Adrenal gland (tissue), 12 donors: Measurements from ENCODE around the gene PTPN3. TPM values are rescaled to one million over a fixed set of nuclear protein-coding genes. Genes with fewer than 3 reads are reported as not detected.
"Not testable (repeated sequence)": the region's sequence is repeated elsewhere in the genome, so short reads cannot be mapped to it uniquely, and the experiment has no call there.

ENCODE experiments used
- DNase-seq, 7 donors: peaks; one replicate each; pipeline ENCODE4 v3.0.0-alpha.2; 2019 to 2020
- H3K27ac ChIP-seq, 5 donors: fragments of 200-600 bp; sonication (generic) in 4 of 5; 1 replicate in 3 of 5; 2 replicates in 2 of 5; pipeline versions ENCODE4 v1.5.1 to v1.8.0; 2016 to 2020; ENCODE audit warnings: mild to moderate bottlenecking in 1 of 5
- H3K27me3 ChIP-seq: fragments of 200-600 bp; 2 replicates; pipeline ENCODE4 v1.8.0; 2021
- H3K36me3 ChIP-seq, 2 donors: fragments of 200-600 bp; replicated peaks in 1 of 2; 1 replicate in 1 of 2; 2 replicates in 1 of 2; pipeline versions ENCODE4 v1.5.1 to v1.8.0; 2018 to 2022
- H3K4me1 ChIP-seq, 2 donors: fragments of 200-600 bp; replicated peaks in 1 of 2; 1 replicate in 1 of 2; 2 replicates in 1 of 2; pipeline versions ENCODE4 v1.5.1 to v1.8.0; 2018 to 2021
- H3K4me3 ChIP-seq, 4 donors: fragments of 200-600 bp; sonication (generic) in 3 of 4; one replicate each; pipeline ENCODE4 v1.5.1; 2016 to 2018
- H3K9me3 ChIP-seq, 3 donors: fragments of 200-600 bp; sonication (generic) in 1 of 3; replicated peaks in 1 of 3; 1 replicate in 2 of 3; 2 replicates in 1 of 3; pipeline versions ENCODE4 v1.5.1 to v1.8.0; 2016 to 2021
- CTCF ChIP-seq, 6 experiments: fragments of 450-650 bp in 4 of 6; fragments of 200-600 bp in 2 of 6; sonication (generic) in 1 of 6; IDR thresholded peaks; 1 replicate in 5 of 6; 2 replicates in 1 of 6; pipeline versions ENCODE4 v1.5.1 to v1.8.0; 2016 to 2021; ENCODE audit warnings: antibody characterized with exemption in 6 of 6, mild to moderate bottlenecking in 2 of 6, moderate library complexity in 1 of 6
- POLR2A ChIP-seq, 2 donors: fragments of 450-650 bp; IDR thresholded peaks; one replicate each; pipeline ENCODE4 v1.6.1; 2017; ENCODE audit warnings: antibody characterized with exemption in 2 of 2, mild to moderate bottlenecking in 2 of 2, moderate library complexity in 1 of 2
- WGBS, 4 donors: extraction: QIAGEN DNeasy Blood & Tissue Kit in 2 of 4; methylation state at CpG; one replicate each; pipeline versions ENCODE4 v1.1.5 to v1.1.7; 2013 to 2017; 5-methylcytosine and 5-hydroxymethylcytosine counted together
- intact Hi-C, 2 donors: fragments of 100-400 bp; cut with DNase I; formaldehyde crosslinking; loops; one replicate each; pipeline versions ENCODE4 v1.14.1 to v1.15.0; 2022 to 2023
- polyA plus RNA-seq, 3 donors: library from polyadenylated mRNA; stranded (reverse); fragments of 200-250 nt in 2 of 3; fragments of 350-450 nt in 1 of 3; fragmentation: Illumina TruSeq in 1 of 3; extraction: RNeasy Lipid Tissue Mini Kit (QIAGEN cat#74804) in 1 of 3; gene quantifications; one replicate each; pipeline ENCODE4 v1.2.3, GENCODE V29; 2013 to 2014
- total RNA-seq, 9 donors: library from RNA; depleted of rRNA in 4 of 9; stranded (reverse); fragments of >200 nt in 4 of 9; fragments of 120-200 nt in 1 of 9; fragmentation: NEBNext Ultra II Directional in 1 of 9; extraction: Animal tissue kit (Norgen Biotek cat#: 25700) in 1 of 9; gene quantifications; one replicate each; pipeline versions ENCODE4 v1.1.0 to v1.2.4, GENCODE V29; 2013 to 2023
- donor health status: healthy with polysubstance abuse.
- donor health status: Bipolar disorder and iron deficiency.
- donor health status: DM: yes; HTN: yes; CAD: no.
- donor health status: DM: no; HTN: no; CAD: no.
- donor health status: DM: no; HTN: no; CAD: no.
- donor health status: DM: yes; HTN: yes; CAD: no.

PTPN3 gene
- total and polyA plus RNA-seq, 12 donors = 1.6 to 6.1 (median 3.0) TPM

GRCh38 chr9:109517901-109518377, 19.8 kb upstream of the PTPN3 start:
- H3K27ac ChIP-seq = no peak overlapping the region
- 81 to 100% (median 84%) methylated on average over 1 of the region's 1 CpG for WGBS, 4 donors
- intact Hi-C loops = loop anchor here in 1 of 2 donors (5.0 kb wide), 1 partner anchor 71 kb away; no protein-coding TSS in a partner anchor
- H3K4me3 ChIP-seq = no peak overlapping the region
- no peaks in the 10 kb centered on the region for H3K9me3 ChIP-seq
- no peaks in the 10 kb centered on the region for H3K36me3 ChIP-seq
- DNase-seq = no peak
- H3K27me3 ChIP-seq = no peaks in the 10 kb centered on the region
- TF ChIP-seq POLR2A (IDR thresholded peaks at IDR 0.05) (no peak), CTCF (IDR thresholded peaks at IDR 0.05) (no peak)
- H3K4me1 ChIP-seq = no peaks in the 10 kb centered on the region

GRCh38 chr9:109513871-109514270, 15.8 kb upstream of the PTPN3 start:
- no peak overlapping the region for H3K27ac ChIP-seq
- TF ChIP-seq CTCF (IDR thresholded peaks at IDR 0.05) (no peak), POLR2A (IDR thresholded peaks at IDR 0.05) (no peak)
- H3K27me3 ChIP-seq = no peaks in the 10 kb centered on the region
- WGBS, 4 donors = 86 to 92% (median 91%) methylated on average over 3 of the region's 3 CpGs
- no peak for DNase-seq
- H3K9me3 ChIP-seq = no peaks in the 10 kb centered on the region
- intact Hi-C loops = no loop called here
- H3K4me1 ChIP-seq = peaks cover 0 to 4% of the 10 kb centered on the region in 2 donors
- no peaks in the 10 kb centered on the region for H3K36me3 ChIP-seq
- no peak overlapping the region for H3K4me3 ChIP-seq

- intact Hi-C loops = no loop called here
These were observed 14.2 kb upstream of the PTPN3 start for GRCh38 chr9:109512170-109512756.

GRCh38 chr9:109510506-109510905, 12.4 kb upstream of the PTPN3 start:
- Histone ChIP-seq H3K4me3 (no peak overlapping the region), H3K9me3 (no peaks in the 10 kb centered on the region), H3K36me3 (no peaks in the 10 kb centered on the region), H3K27ac (no peak overlapping the region), H3K4me1 (peaks cover 0 to 4% of the 10 kb centered on the region in 2 donors), H3K27me3 (no peaks in the 10 kb centered on the region)
- intact Hi-C loops = no loop called here
- TF ChIP-seq CTCF (IDR thresholded peaks at IDR 0.05) = no peak
- no peak for TF ChIP-seq POLR2A (IDR thresholded peaks at IDR 0.05)
- no peak for DNase-seq
- 73 to 78% (median 75%) methylated on average over 5 of the region's 5 CpGs for WGBS, 4 donors

More at GRCh38 chr9:109512170-109512756, 14.2 kb upstream of the PTPN3 start:
- WGBS, 4 donors = 81 to 92% (median 88%) methylated on average over 4 of the region's 4 CpGs
- Histone ChIP-seq H3K4me1 (peaks cover 0 to 4% of the 10 kb centered on the region in 2 donors), H3K4me3 (no peak overlapping the region), H3K9me3 (no peaks in the 10 kb centered on the region), H3K36me3 (no peaks in the 10 kb centered on the region), H3K27ac (no peak overlapping the region), H3K27me3 (no peaks in the 10 kb centered on the region)
- no peak for DNase-seq
- TF ChIP-seq POLR2A (IDR thresholded peaks at IDR 0.05) (no peak), CTCF (IDR thresholded peaks at IDR 0.05) (no peak)

GRCh38 chr9:109510042-109510441, 11.9 kb upstream of the PTPN3 start:
- intact Hi-C loops, H3K4me3 ChIP-seq, H3K36me3 ChIP-seq, H3K4me1 ChIP-seq, H3K27me3 ChIP-seq, H3K9me3 ChIP-seq: not testable (repeated sequence)
- peak in 1 of 7 donors; percentile 35 for DNase-seq
- WGBS, 4 donors = 54 to 81% (median 70%) methylated on average over 4 of the region's 4 CpGs
- H3K27ac ChIP-seq = peak overlapping the region in 1 of 5 donors; percentile 34
